VCaP (cell line): ENCODE results near the gene THRB.

ENCODE experiments used
- H3K27ac ChIP-seq: fragments of 450-650 bp; 2 replicates; pipeline ENCODE4 v1.5.1; 2017
- TF ChIP-seq, protein P1 (sequence below): fragments of 450-650 bp; conservative IDR thresholded peaks from 2 replicates; pipeline ENCODE4 v1.5.1; 2017; ENCODE audit warnings: mild to moderate bottlenecking, moderate library complexity

THRB gene

DNA sequence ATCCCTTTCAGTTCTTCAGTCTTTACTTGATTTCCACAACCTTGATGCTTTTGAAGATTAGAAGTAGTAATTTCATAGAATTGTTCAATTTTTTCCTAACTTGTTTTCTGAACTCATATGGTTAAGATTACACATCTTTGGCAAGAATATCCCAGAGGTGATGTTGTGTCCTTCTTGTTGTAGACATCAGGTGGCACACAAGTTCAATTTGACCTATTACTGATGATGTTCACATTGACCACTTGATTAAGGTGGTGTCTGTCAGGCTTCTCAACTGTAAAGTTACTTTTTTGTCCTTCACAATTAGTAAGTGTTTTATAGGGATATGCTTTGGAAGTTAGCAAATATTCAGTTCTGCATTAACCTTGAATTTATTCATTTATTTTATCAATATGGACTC, 34.6 kb upstream of the THRB start:
- no peak overlapping the region for H3K27ac ChIP-seq
- TF ChIP-seq, protein P1, sequence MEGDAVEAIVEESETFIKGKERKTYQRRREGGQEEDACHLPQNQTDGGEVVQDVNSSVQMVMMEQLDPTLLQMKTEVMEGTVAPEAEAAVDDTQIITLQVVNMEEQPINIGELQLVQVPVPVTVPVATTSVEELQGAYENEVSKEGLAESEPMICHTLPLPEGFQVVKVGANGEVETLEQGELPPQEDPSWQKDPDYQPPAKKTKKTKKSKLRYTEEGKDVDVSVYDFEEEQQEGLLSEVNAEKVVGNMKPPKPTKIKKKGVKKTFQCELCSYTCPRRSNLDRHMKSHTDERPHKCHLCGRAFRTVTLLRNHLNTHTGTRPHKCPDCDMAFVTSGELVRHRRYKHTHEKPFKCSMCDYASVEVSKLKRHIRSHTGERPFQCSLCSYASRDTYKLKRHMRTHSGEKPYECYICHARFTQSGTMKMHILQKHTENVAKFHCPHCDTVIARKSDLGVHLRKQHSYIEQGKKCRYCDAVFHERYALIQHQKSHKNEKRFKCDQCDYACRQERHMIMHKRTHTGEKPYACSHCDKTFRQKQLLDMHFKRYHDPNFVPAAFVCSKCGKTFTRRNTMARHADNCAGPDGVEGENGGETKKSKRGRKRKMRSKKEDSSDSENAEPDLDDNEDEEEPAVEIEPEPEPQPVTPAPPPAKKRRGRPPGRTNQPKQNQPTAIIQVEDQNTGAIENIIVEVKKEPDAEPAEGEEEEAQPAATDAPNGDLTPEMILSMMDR, result no peak

DNA sequence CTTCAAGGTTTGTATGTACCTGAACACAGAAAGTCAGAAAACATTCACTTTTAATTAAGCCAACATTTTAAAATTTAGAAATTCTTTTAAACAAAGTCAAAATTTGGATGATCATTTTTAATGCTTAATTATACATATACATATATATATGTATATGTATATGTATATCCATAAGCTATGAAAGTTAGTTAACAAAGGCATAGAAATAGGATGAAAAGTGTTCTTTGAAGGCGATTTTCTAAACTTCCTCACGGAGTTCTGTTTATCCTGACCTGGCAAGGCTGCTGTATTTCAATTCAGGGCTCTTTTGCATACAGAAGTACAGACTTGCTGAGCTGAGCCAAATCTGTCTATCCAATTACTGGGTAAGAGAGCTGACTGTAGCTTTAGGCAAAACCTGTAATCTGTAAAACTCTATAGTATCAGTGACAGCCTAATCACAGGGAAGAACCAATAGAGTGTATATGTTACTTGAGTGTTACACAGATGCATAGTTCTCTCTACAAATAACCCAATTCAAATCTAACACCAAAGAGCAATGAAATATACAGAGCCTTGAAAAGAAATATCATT, 32.1 kb upstream of the THRB start:
- H3K27ac ChIP-seq, result no peak overlapping the region
- TF ChIP-seq, protein P1, result no peak

DNA sequence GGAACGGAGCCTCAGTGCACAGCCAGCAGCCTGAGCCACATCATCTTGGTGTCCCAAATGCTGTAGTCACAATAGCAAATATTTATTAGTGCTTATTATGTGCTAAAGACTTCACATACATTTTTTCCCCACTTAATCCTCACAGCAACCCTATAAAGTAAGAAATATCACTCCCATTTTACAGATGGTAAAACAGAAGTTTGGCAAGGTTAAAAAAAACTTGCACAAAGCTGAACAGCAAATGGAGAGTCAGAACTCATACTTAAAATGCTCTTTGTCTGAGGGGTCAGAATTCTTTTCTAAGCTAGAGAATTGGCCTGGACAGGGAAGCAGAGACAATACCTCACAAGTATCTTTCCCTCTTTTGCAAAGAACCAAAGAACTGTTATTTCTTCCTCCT, 30.9 kb upstream of the THRB start:
- TF ChIP-seq, protein P1, result no peak
- no peak overlapping the region for H3K27ac ChIP-seq

DNA sequence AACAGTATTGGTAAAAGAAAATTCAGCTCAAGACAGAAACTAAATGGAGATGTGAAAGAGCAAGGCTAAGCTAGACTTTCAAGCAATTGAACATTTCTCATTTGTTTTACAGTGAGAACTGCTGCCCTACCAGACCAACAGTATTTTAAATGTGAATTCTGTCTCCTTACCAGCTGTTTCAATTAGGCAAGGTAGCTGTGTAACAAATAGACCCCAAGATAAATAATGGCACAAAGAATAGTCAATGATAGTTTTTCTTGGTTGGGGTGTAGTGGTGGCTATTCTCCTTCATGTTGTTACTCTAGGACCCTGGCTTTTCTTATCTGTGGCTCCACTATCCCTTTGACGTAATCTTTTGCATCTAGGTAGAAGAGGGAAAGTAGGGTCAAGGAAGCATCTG, 30.4 kb upstream of the THRB start:
- TF ChIP-seq, protein P1, result no peak
- H3K27ac ChIP-seq, result no peak overlapping the region

DNA sequence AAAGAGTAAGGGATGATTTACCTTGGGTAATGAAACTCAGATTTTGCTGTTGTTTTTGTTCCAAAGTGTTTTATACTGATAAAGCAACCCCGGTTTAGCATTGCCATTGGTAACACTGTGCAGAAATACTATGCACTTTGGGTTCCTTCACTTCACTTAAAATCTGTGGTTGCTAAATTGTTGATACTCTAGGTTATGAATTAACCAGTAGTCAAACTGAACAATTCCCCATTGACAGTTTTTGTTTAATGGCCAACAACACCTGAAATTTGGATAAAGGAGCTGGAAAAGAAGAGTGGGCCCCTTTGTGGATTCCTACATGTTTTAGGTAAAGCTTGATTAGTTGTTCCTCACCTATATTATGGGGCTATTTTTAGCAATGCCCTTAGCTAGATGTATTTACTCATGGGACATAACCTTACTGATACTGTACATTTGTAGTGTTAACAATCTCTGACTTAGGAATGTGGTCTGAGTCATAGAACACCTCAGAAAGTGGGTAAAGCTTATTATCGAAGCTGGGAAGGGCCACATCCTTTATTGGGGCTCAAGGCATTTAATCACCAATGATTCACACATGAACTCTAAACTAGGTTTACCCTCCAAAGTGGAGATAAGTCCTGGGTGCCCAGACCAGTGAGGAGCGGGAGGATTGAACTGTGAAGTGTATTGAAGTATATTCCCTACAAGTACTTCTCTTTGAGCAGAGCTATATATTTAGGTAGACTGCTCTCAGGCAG, 29.5 kb upstream of the THRB start:
- TF ChIP-seq, protein P1, result no peak
- no peak overlapping the region for H3K27ac ChIP-seq

GRCh38 chr3:24523215-24523614, 28.6 kb upstream of the THRB start:
- TF ChIP-seq, protein P1, result no peak
- H3K27ac ChIP-seq, result no peak overlapping the region

DNA sequence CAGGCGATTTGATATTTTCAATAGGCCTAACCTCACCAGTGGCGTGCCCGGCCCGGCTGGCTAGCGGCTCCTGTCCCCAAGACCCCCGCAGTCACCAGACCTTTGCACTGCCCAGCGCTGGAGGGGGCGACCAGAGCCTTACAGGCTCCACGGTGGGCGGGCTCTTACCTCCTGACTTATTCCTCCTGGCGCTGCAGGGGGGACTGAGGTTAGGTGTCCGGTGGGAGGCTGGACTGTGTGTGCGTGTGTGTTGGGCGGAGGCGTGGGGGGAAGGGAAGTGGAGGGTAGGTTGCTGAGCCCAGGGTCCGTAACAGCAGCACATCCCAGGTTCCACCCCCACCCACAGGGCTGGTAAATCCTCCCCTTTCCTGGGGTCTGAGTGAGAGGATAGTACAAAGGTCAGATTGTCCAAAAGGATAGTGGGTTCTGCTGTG, 27.5 kb upstream of the THRB start:
- TF ChIP-seq, protein P1, result no peak
- peak overlapping the region; percentile 84 for H3K27ac ChIP-seq
